Suprapubic skin (tissue), 3 donors: ENCODE measurements around the gene CC2D1A.

Source experiments
- POLR2AphosphoS5 ChIP-seq, 3 donors: sonication (generic); formaldehyde crosslinking; IDR thresholded peaks; one replicate each; pipeline ENCODE4 v1.6.1; 2017; ENCODE audit warnings: antibody characterized with exemption in 3 of 3
- TF ChIP-seq, protein P1 (sequence below), 2 donors: fragments of 200-600 bp in 1 of 2; fragments of 450-650 bp in 1 of 2; sonication (generic) in 1 of 2; IDR thresholded peaks; one replicate each; pipeline ENCODE4 v1.5.1; 2016 to 2019; ENCODE audit warnings: antibody characterized with exemption in 2 of 2, mild to moderate bottlenecking in 1 of 2, moderate library complexity in 1 of 2

DNA sequence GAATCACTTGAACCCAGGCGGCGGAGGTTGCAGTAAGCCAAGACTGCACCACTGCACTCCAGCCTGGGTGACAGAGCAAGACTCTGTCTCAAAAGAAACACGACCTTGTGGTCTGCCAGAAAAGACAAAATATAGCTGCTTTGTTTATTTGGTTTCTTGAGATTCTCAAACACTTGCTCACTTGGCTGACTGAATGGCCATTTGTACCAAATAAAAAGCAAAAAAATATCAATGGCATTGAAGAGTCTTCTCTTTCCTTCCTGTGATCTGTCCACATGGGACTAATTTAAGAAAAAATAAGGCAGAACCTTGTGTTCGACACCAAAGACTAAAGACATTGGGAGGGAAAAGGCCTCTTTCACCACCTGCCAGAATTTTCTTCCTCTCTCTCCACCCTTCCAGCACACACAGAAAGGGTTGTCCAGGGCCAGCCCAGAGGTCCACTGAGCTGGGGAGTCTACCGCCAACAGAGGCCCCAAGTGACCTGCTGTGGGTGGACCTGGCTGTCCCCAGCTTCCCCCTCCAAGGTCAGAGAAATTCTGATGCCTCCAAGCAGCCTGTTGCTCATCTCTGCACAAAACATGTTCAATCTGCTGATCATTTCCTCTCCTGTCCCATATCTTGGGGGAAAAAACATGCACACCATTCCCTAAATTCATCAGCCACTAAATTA lies 6.0 kb upstream of the CC2D1A start:
- TF ChIP-seq POLR2AphosphoS5 (IDR thresholded peaks at IDR 0.05), result no peak
- TF ChIP-seq, protein P1, sequence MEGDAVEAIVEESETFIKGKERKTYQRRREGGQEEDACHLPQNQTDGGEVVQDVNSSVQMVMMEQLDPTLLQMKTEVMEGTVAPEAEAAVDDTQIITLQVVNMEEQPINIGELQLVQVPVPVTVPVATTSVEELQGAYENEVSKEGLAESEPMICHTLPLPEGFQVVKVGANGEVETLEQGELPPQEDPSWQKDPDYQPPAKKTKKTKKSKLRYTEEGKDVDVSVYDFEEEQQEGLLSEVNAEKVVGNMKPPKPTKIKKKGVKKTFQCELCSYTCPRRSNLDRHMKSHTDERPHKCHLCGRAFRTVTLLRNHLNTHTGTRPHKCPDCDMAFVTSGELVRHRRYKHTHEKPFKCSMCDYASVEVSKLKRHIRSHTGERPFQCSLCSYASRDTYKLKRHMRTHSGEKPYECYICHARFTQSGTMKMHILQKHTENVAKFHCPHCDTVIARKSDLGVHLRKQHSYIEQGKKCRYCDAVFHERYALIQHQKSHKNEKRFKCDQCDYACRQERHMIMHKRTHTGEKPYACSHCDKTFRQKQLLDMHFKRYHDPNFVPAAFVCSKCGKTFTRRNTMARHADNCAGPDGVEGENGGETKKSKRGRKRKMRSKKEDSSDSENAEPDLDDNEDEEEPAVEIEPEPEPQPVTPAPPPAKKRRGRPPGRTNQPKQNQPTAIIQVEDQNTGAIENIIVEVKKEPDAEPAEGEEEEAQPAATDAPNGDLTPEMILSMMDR (IDR thresholded peaks at IDR 0.05), result no peak
